Natural killer cell (primary cell): ENCODE measurements around the gene DDB1. TPM values are rescaled to one million over a fixed set of nuclear protein-coding genes. Genes with fewer than 3 reads are reported as not detected.

Experiments used
- ATAC-seq, 3 donors: fragments of 150-1000 bp in 2 of 3; fragments of 200-7000 bp in 1 of 3; cut with Tn5 transposase; 1 replicate in 1 of 3; 2 replicates in 2 of 3; pipeline ENCODE4 v1.10.0; 2021; ENCODE audit warnings: mild to moderate bottlenecking in 2 of 3, moderate library complexity in 2 of 3
- DNase-seq, 2 donors: peaks; one replicate each; pipeline versions ENCODE4 v3.0.0 to v3.0.0-alpha.2; 2013 to 2021; ENCODE audit warnings: mixed read lengths in 1 of 2
- H3K27ac ChIP-seq: one replicate; pipeline ENCODE4 v1.5.1; 2013; ENCODE audit warnings: mild to moderate bottlenecking, low read length
- H3K27me3 ChIP-seq: one replicate; pipeline ENCODE4 v1.6.1; 2013; ENCODE audit warnings: low read length; ENCODE audit not compliant: control insufficient read depth, insufficient read depth
- H3K36me3 ChIP-seq: one replicate; pipeline ENCODE4 v1.6.1; 2013; ENCODE audit warnings: low read length; ENCODE audit not compliant: control insufficient read depth, insufficient read depth
- H3K4me1 ChIP-seq: one replicate; pipeline ENCODE4 v1.6.1; 2013; ENCODE audit warnings: low read length; ENCODE audit not compliant: control insufficient read depth, insufficient read depth
- H3K4me3 ChIP-seq: one replicate; pipeline ENCODE4 v1.5.1; 2013; ENCODE audit warnings: low read length
- H3K9me3 ChIP-seq: one replicate; pipeline ENCODE4 v1.6.1; 2013; ENCODE audit warnings: low read length; ENCODE audit not compliant: control insufficient read depth, insufficient read depth
- H3K27ac Mint-ChIP-seq, 2 donors: one replicate each; pipeline ENCODE4 v1.8.0; 2022; ENCODE audit warnings: mild to moderate bottlenecking in 2 of 2, mixed read lengths in 2 of 2, moderate library complexity in 1 of 2
- H3K27me3 Mint-ChIP-seq, 2 donors: one replicate each; pipeline ENCODE4 v1.8.0; 2022; ENCODE audit warnings: low read depth in 2 of 2, mixed read lengths in 2 of 2
- H3K36me3 Mint-ChIP-seq: one replicate; pipeline ENCODE4 v1.8.0; 2022; ENCODE audit warnings: mixed read lengths
- H3K4me1 Mint-ChIP-seq, 2 donors: one replicate each; pipeline ENCODE4 v1.8.0; 2022; ENCODE audit warnings: mixed read lengths in 2 of 2
- H3K4me3 Mint-ChIP-seq: one replicate; pipeline ENCODE4 v1.8.0; 2022; ENCODE audit warnings: mild to moderate bottlenecking, moderate library complexity, mixed read lengths
- H3K9me3 Mint-ChIP-seq, 2 donors: one replicate each; pipeline ENCODE4 v1.8.0; 2022; ENCODE audit warnings: mixed read lengths in 2 of 2
- WGBS: methylation state at CpG from one replicate; pipeline ENCODE4 v1.1.7; 2013; ENCODE audit warnings: missing lambda C conversion rate; ENCODE audit not compliant: insufficient coverage; 5-methylcytosine and 5-hydroxymethylcytosine counted together
- intact Hi-C: fragments of 100-400 bp; cut with micrococcal nuclease; formaldehyde crosslinking; loops from one replicate; pipeline ENCODE4 v1.14.2; 2022
- total RNA-seq, 4 donors: library from RNA; stranded (reverse); fragments of 120-200 nt in 1 of 4; gene quantifications; one replicate each; pipeline versions ENCODE4 v1.2.3 to v1.2.4, GENCODE V29; 2013 to 2022
- TF ChIP-seq, protein P1 (sequence below): fragments of 200-600 bp; IDR thresholded peaks from one replicate; pipeline ENCODE4 v1.8.0; 2022; ENCODE audit warnings: antibody characterized with exemption

Gene DDB1
- total RNA-seq, 3 donors from 2014 or later (not counting 1 experiment from before 2014, with no cell fraction given), result 170 to 233 (median 229) TPM

DNA sequence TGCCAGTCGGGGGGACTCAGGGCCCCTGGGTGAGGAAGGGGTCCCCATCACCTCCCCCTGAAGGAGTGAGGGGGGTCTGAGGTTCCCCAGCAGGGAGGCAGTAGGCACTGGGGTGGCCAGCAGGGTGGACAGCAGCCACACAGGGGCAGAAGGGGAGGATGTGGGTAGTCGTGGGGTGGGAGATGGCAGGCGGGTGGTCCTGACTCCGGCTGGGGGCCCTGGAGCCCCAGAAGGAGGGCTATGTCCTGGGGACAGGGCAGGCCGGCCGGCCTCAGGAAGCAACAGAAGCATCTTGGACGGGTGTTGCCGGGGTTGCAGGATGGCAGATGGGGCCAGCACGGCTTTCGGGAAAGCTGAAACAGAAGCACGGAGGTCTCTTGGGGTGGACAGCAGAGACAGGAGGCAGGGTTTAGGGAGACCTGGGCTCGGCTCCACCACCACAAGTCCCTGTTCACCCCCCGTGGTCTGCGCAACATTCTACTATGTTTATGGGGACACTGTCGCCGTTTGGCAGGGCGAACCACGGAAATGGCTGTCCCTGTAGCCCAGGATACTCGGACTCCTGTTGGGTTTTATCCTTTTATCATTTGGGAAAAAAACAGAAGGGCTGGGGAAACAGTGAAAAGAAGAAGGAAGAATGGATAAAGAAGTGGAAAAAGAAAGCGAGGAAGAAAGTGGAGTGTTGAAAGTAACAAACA lies 51.9 kb downstream of the DDB1 start:
- no peak overlapping the region for H3K27ac ChIP-seq
- DNase-seq (no peak), ATAC-seq (no peak)
- Mint-ChIP-seq H3K4me1 (no peaks in the 10 kb centered on the region), H3K9me3 (no peaks in the 10 kb centered on the region), H3K36me3 (no peaks in the 10 kb centered on the region), H3K4me3 (no peak overlapping the region), H3K27me3 (no peaks in the 10 kb centered on the region), H3K27ac (no peak overlapping the region)
- TF ChIP-seq, protein P1, sequence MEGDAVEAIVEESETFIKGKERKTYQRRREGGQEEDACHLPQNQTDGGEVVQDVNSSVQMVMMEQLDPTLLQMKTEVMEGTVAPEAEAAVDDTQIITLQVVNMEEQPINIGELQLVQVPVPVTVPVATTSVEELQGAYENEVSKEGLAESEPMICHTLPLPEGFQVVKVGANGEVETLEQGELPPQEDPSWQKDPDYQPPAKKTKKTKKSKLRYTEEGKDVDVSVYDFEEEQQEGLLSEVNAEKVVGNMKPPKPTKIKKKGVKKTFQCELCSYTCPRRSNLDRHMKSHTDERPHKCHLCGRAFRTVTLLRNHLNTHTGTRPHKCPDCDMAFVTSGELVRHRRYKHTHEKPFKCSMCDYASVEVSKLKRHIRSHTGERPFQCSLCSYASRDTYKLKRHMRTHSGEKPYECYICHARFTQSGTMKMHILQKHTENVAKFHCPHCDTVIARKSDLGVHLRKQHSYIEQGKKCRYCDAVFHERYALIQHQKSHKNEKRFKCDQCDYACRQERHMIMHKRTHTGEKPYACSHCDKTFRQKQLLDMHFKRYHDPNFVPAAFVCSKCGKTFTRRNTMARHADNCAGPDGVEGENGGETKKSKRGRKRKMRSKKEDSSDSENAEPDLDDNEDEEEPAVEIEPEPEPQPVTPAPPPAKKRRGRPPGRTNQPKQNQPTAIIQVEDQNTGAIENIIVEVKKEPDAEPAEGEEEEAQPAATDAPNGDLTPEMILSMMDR, result no peak
- no peak overlapping the region for H3K4me3 ChIP-seq
- H3K27me3 ChIP-seq, result no peaks in the 10 kb centered on the region
- H3K9me3 ChIP-seq, result no peaks in the 10 kb centered on the region
- WGBS, result 94% methylated on average over 20 of the region's 20 CpGs
- intact Hi-C loops, result no loop called here
- H3K36me3 ChIP-seq, result no peaks in the 10 kb centered on the region
- no peaks in the 10 kb centered on the region for H3K4me1 ChIP-seq

DNA sequence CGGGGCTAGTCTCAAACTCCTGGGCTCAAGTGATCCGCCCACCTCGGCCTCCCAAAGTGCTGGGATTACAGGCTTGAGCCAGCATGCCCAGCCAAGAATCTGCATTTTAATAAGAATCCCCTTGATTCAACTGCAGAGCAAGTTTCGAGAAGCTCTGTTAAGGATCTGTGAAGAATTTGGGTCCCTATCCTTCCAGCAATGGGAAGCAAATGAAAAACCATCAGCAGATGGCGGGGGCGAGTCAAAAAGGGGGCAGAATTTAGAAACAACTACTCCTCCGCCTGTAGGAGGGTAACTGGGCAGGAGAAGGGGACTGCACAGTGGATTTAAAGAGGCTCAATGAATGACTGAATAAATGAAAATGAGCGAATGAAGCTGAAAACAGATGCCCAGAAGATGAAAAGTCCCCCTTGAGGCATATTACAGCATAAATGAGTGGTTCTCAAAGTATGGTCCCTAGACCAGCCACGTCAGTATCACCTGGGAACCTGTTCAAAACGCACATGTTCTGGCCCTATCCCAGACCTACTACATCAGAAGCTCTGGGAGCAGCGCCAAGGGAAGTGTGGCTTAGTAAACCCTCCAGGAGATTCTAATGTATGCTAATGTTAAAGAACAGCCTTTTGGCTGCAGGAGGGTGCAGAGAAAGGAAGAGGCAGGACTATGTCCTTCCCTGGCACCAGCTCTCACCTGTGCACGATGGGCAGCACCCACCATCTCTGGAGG lies 52.8 kb downstream of the DDB1 start:
- H3K36me3 Mint-ChIP-seq, result no peaks in the 10 kb centered on the region
- Histone ChIP-seq H3K9me3 (no peaks in the 10 kb centered on the region), H3K4me1 (no peaks in the 10 kb centered on the region), H3K27me3 (no peaks in the 10 kb centered on the region), H3K27ac (no peak overlapping the region), H3K36me3 (no peaks in the 10 kb centered on the region), H3K4me3 (no peak overlapping the region)
- intact Hi-C loops, result no loop called here
- no peaks in the 10 kb centered on the region for H3K4me1 Mint-ChIP-seq
- no peak for ATAC-seq
- no peaks in the 10 kb centered on the region for H3K27me3 Mint-ChIP-seq
- H3K27ac Mint-ChIP-seq, result no peak overlapping the region
- 96% methylated on average over 12 of the region's 12 CpGs for WGBS
- H3K9me3 Mint-ChIP-seq, result no peaks in the 10 kb centered on the region
- no peak for DNase-seq
- H3K4me3 Mint-ChIP-seq, result no peak overlapping the region
- TF ChIP-seq, protein P1, result no peak

DNA sequence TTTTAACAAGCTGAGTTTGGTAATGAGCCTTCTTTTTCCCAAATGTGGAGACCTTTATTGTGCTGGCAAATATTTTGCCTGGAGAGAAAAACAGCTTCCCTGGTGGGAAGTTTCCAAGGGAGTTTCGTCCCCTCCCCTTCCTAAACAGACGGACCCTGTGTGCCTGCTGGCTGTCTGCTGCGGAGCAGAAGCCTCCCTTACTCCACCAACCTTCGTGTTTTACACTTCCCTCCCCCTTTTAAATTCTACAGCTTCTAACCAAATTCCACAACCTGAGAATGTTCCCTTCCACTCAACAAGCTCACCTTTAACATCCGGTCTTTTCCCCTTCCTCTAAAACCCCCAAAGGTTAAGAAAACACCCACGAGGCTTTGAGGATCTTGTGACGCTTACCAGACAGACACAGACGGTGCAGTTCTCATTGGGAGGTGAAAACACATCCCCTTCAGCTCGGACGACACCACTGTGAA lies 54.9 kb downstream of the DDB1 start:
- 86% methylated on average over 10 of the region's 10 CpGs for WGBS
- Histone ChIP-seq H3K27me3 (no peaks in the 10 kb centered on the region), H3K36me3 (no peaks in the 10 kb centered on the region), H3K4me1 (no peaks in the 10 kb centered on the region), H3K4me3 (no peak overlapping the region), H3K9me3 (no peaks in the 10 kb centered on the region), H3K27ac (no peak overlapping the region)
- intact Hi-C loops, result no loop called here
- TF ChIP-seq, protein P1, result no peak
- Mint-ChIP-seq H3K27ac (no peak overlapping the region), H3K9me3 (no peaks in the 10 kb centered on the region), H3K36me3 (no peaks in the 10 kb centered on the region), H3K27me3 (no peaks in the 10 kb centered on the region), H3K4me3 (no peak overlapping the region), H3K4me1 (no peaks in the 10 kb centered on the region)
- no peak for DNase-seq
- no peak for ATAC-seq
